Neural progenitor cell (in vitro differentiated cells): ENCODE results near the gene CACNA1D. TPM values are rescaled to one million over a fixed set of nuclear protein-coding genes. Genes with fewer than 3 reads are reported as not detected.

Experiments
- DNase-seq: peaks from one replicate; pipeline ENCODE4 v3.0.0-alpha.2; 2016; ENCODE audit warnings: low spot score
- H2AFZ ChIP-seq: fragments of 200-600 bp; sonication (generic); replicated peaks from 2 replicates; pipeline ENCODE4 v1.6.1; 2016; ENCODE audit warnings: antibody characterized with exemption
- H3F3A ChIP-seq: fragments of 200-600 bp; sonication (generic); 2 replicates; pipeline ENCODE4 v1.6.1; 2016; ENCODE audit warnings: antibody characterized with exemption, low read depth
- H3K27ac ChIP-seq: fragments of 200-600 bp; sonication (generic); 2 replicates; pipeline ENCODE4 v1.5.1; 2016; ENCODE audit warnings: mild to moderate bottlenecking
- H3K27me3 ChIP-seq: fragments of 200-600 bp; sonication (generic); 2 replicates; pipeline ENCODE4 v1.6.1; 2016; ENCODE audit warnings: mild to moderate bottlenecking, moderate library complexity
- H3K36me3 ChIP-seq: fragments of 200-600 bp; sonication (generic); 2 replicates; pipeline ENCODE4 v1.5.1; 2016
- H3K4me1 ChIP-seq: fragments of 200-600 bp; sonication (generic); 2 replicates; pipeline ENCODE4 v1.6.1; 2016; ENCODE audit warnings: mixed run types
- H3K4me2 ChIP-seq: fragments of 200-600 bp; sonication (generic); 2 replicates; pipeline ENCODE4 v1.6.1; 2016
- H3K4me3 ChIP-seq: fragments of 200-600 bp; sonication (generic); 2 replicates; pipeline ENCODE4 v1.5.1; 2016
- H3K79me2 ChIP-seq: fragments of 200-600 bp; sonication (generic); 2 replicates; pipeline ENCODE4 v1.6.1; 2016; ENCODE audit warnings: low read depth
- H3K9ac ChIP-seq: fragments of 200-600 bp; sonication (generic); 2 replicates; pipeline ENCODE4 v1.6.1; 2016
- H3K9me3 ChIP-seq: fragments of 200-600 bp; sonication (generic); 2 replicates; pipeline ENCODE4 v1.5.1; 2016; ENCODE audit warnings: low read depth
- H4K20me1 ChIP-seq: fragments of 200-600 bp; sonication (generic); 2 replicates; pipeline ENCODE4 v1.6.1; 2016; ENCODE audit warnings: low read depth
- H3K27ac Mint-ChIP-seq: 3 replicates; pipeline ENCODE4 v1.8.0; 2021; ENCODE audit warnings: mixed read lengths
- H3K27me3 Mint-ChIP-seq: 2 replicates; pipeline ENCODE4 v1.8.0; 2022; ENCODE audit warnings: low read depth, mild to moderate bottlenecking, inconsistent platforms, moderate library complexity, mixed read lengths; ENCODE audit not compliant: insufficient read depth
- H3K36me3 Mint-ChIP-seq: 3 replicates; pipeline ENCODE4 v1.8.0; 2021; ENCODE audit warnings: mixed read lengths
- H3K4me1 Mint-ChIP-seq: 3 replicates; pipeline ENCODE4 v1.8.0; 2021; ENCODE audit warnings: mixed read lengths
- H3K4me3 Mint-ChIP-seq: 3 replicates; pipeline ENCODE4 v1.8.0; 2021; ENCODE audit warnings: mild to moderate bottlenecking, moderate library complexity, mixed read lengths
- H3K9me3 Mint-ChIP-seq: 3 replicates; pipeline ENCODE4 v1.8.0; 2020; ENCODE audit warnings: mixed read lengths
- EZH2 ChIP-seq: fragments of 200-600 bp; sonication (generic); IDR thresholded peaks from 2 replicates; pipeline ENCODE4 v1.6.1; 2017; ENCODE audit warnings: antibody characterized with exemption, mild to moderate bottlenecking, moderate library complexity
- EZH2phosphoT487 ChIP-seq: fragments of 200-600 bp; sonication (generic); IDR thresholded peaks from 2 replicates; pipeline ENCODE4 v1.6.1; 2017; ENCODE audit warnings: antibody characterized with exemption
- total RNA-seq: library from RNA; depleted of rRNA; stranded (reverse); fragments of >200 nt; gene quantifications from 2 replicates; pipeline ENCODE4 v1.2.3, GENCODE V29; 2015; ENCODE audit warnings: low replicate concordance
- TF ChIP-seq, protein P1 (sequence below): fragments of 200-600 bp; sonication (generic); IDR thresholded peaks from 2 replicates; pipeline ENCODE4 v1.5.1; 2017; ENCODE audit warnings: antibody characterized with exemption, mild to moderate bottlenecking

Gene CACNA1D
- total RNA-seq, 1 donor from 2014 or later = 4.7 TPM

DNA sequence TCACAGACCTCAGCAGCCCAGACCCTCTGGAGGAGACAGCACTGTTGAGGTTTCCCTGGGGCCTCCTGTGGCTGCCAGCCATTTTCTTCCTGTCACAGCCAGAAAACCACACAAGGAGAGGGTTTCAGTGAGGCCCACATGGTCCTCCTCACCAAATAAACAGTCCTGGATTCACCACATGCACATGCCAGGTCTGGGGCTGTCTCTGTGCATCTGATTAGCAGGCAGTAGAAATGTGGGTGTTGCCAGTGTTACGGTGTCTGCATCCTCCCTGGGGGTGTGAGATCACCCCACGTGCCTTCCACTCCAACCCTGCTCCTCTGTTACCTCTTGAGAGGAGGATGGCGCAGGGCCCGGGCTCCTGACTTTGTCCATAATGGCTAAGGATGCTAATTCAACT is 211.4 kb downstream of the CACNA1D start:
- peak overlapping the region; percentile 90 for H2AFZ ChIP-seq
- no peaks in the 10 kb centered on the region for H3K36me3 ChIP-seq
- H4K20me1 ChIP-seq = no peaks in the 10 kb centered on the region
- H3K4me2 ChIP-seq = no peak overlapping the region
- H3K36me3 Mint-ChIP-seq = no peaks in the 10 kb centered on the region
- no peak overlapping the region for H3K9ac ChIP-seq
- no peak overlapping the region for H3K4me3 ChIP-seq
- H3K79me2 ChIP-seq = no peaks in the 10 kb centered on the region
- no peak overlapping the region for H3K27ac ChIP-seq
- H3K27ac Mint-ChIP-seq = no peak overlapping the region
- no peaks in the 10 kb centered on the region for H3K9me3 ChIP-seq
- H3K27me3 Mint-ChIP-seq = peaks cover 7% of the 10 kb centered on the region
- H3K4me1 Mint-ChIP-seq = peaks cover 13% of the 10 kb centered on the region
- no peaks in the 10 kb centered on the region for H3K27me3 ChIP-seq
- TF ChIP-seq EZH2phosphoT487 (no peak), EZH2 (no peak)
- TF ChIP-seq, protein P1, sequence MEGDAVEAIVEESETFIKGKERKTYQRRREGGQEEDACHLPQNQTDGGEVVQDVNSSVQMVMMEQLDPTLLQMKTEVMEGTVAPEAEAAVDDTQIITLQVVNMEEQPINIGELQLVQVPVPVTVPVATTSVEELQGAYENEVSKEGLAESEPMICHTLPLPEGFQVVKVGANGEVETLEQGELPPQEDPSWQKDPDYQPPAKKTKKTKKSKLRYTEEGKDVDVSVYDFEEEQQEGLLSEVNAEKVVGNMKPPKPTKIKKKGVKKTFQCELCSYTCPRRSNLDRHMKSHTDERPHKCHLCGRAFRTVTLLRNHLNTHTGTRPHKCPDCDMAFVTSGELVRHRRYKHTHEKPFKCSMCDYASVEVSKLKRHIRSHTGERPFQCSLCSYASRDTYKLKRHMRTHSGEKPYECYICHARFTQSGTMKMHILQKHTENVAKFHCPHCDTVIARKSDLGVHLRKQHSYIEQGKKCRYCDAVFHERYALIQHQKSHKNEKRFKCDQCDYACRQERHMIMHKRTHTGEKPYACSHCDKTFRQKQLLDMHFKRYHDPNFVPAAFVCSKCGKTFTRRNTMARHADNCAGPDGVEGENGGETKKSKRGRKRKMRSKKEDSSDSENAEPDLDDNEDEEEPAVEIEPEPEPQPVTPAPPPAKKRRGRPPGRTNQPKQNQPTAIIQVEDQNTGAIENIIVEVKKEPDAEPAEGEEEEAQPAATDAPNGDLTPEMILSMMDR = no peak
- no peak for DNase-seq
- peaks cover 15% of the 10 kb centered on the region for H3K4me1 ChIP-seq
- H3F3A ChIP-seq = no peaks in the 10 kb centered on the region
- H3K9me3 Mint-ChIP-seq = no peaks in the 10 kb centered on the region
- no peak overlapping the region for H3K4me3 Mint-ChIP-seq

DNA sequence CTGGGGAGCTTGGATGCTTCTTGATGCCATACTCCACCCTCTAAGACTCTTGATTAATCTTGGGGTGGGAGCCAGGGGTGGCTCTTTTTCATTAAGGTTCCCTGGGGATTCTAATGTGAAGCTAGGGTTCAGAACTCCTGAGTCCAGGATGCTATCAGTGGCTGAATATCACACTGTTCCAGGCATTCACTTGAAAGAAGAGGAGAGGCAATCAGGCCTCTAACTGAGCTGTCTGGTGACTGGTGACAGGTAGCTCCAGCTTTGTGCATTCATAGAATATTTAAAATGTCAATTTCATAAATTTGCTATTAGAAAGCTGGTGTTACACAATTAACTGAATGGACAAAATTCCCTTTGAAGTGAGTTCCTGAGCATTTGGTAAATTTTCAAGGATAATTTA is 212.8 kb downstream of the CACNA1D start:
- Histone ChIP-seq H3K27ac (no peak overlapping the region), H3F3A (no peaks in the 10 kb centered on the region), H3K9ac (no peak overlapping the region), H3K27me3 (no peaks in the 10 kb centered on the region), H3K79me2 (no peaks in the 10 kb centered on the region), H3K4me1 (peaks cover 15% of the 10 kb centered on the region), H3K9me3 (no peaks in the 10 kb centered on the region), H4K20me1 (no peaks in the 10 kb centered on the region), H3K4me2 (no peak overlapping the region), H3K36me3 (no peaks in the 10 kb centered on the region), H3K4me3 (no peak overlapping the region), H2AFZ (no peak overlapping the region)
- no peaks in the 10 kb centered on the region for H3K9me3 Mint-ChIP-seq
- no peak for TF ChIP-seq EZH2
- TF ChIP-seq, protein P1 = no peak
- no peak for TF ChIP-seq EZH2phosphoT487
- no peak overlapping the region for H3K27ac Mint-ChIP-seq
- H3K4me3 Mint-ChIP-seq = no peak overlapping the region
- DNase-seq = no peak
- H3K27me3 Mint-ChIP-seq = peaks cover 5% of the 10 kb centered on the region
- peaks cover 13% of the 10 kb centered on the region for H3K4me1 Mint-ChIP-seq
- no peaks in the 10 kb centered on the region for H3K36me3 Mint-ChIP-seq

DNA sequence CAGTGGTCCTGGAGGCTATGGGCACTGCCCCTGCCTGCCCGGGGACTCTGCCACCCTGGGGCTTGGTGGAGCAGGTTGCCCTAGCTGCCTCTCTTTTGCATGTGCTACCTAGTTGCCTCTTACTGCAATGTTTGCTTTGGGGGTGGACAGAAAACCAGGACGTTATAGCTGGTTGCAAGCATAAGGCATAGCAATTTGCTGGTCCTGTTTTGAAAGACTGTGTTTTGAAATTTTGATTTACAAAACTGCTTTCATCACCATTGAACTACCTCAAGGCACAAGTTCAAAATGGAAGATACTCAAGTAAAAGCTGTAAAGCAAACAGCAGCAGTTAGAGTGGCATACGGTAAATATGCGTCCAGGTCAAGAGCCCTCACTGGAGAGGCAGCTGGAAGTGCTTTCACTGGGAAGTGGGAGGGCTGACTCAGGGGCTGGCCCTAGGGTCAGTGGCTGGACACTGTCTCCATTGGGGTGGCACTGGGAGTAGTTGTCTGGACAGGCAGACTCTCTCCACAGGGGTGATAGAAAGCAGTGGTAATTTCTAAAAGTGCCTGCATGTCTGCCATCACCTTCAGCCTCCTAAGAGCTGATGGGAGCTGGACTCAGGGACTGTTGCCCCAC is 213.7 kb downstream of the CACNA1D start:
- Histone ChIP-seq H4K20me1 (no peaks in the 10 kb centered on the region), H2AFZ (no peak overlapping the region), H3K27ac (no peak overlapping the region), H3K9ac (no peak overlapping the region), H3F3A (no peaks in the 10 kb centered on the region), H3K36me3 (no peaks in the 10 kb centered on the region), H3K4me1 (peaks cover 15% of the 10 kb centered on the region), H3K4me3 (no peak overlapping the region), H3K4me2 (no peak overlapping the region), H3K27me3 (no peaks in the 10 kb centered on the region), H3K79me2 (no peaks in the 10 kb centered on the region), H3K9me3 (no peaks in the 10 kb centered on the region)
- no peak overlapping the region for H3K27ac Mint-ChIP-seq
- H3K4me1 Mint-ChIP-seq = peaks cover 13% of the 10 kb centered on the region
- no peak overlapping the region for H3K4me3 Mint-ChIP-seq
- no peaks in the 10 kb centered on the region for H3K9me3 Mint-ChIP-seq
- TF ChIP-seq, protein P1 = no peak
- TF ChIP-seq EZH2phosphoT487 (no peak), EZH2 (no peak)
- peaks cover 4% of the 10 kb centered on the region for H3K27me3 Mint-ChIP-seq
- H3K36me3 Mint-ChIP-seq = no peaks in the 10 kb centered on the region
- no peak for DNase-seq
